GM18858 (cell line): Measurements from ENCODE around the gene HS1BP3.

Experiments
- ATAC-seq: cut with Tn5 transposase; IDR thresholded peaks from one replicate; pipeline ENCODE4 v1.9.1; 2021; ENCODE audit not compliant: unreplicated experiment

HS1BP3 gene

GRCh38 chr2:20647211-20647610, 3.7 kb downstream of the HS1BP3 start:
- ATAC-seq = no peak

GRCh38 chr2:20646446-20646845, 4.5 kb downstream of the HS1BP3 start:
- ATAC-seq = no peak

- ATAC-seq = no peak
Observed at GRCh38 chr2:20645761-20646160, 5.1 kb downstream of the HS1BP3 start.

- ATAC-seq = no peak
Observed at GRCh38 chr2:20645301-20645701, 5.6 kb downstream of the HS1BP3 start.

GRCh38 chr2:20643826-20644225, 7.1 kb downstream of the HS1BP3 start:
- ATAC-seq = no peak

GRCh38 chr2:20643060-20643459, 7.8 kb downstream of the HS1BP3 start:
- no peak for ATAC-seq

GRCh38 chr2:20642055-20642971, 8.6 kb downstream of the HS1BP3 start:
- peak; percentile 98 for ATAC-seq

- no peak for ATAC-seq
Observed at GRCh38 chr2:20641123-20641985, 9.5 kb downstream of the HS1BP3 start.

- no peak for ATAC-seq
Observed at GRCh38 chr2:20640411-20641122, 10.3 kb downstream of the HS1BP3 start.

GRCh38 chr2:20638646-20639430, 12.1 kb downstream of the HS1BP3 start:
- ATAC-seq = no peak

- no peak for ATAC-seq
Observed at GRCh38 chr2:20638014-20638413, 12.9 kb downstream of the HS1BP3 start.

- ATAC-seq = no peak
Observed at GRCh38 chr2:20637147-20637546, 13.8 kb downstream of the HS1BP3 start.

- ATAC-seq = peak; percentile 69
Observed at GRCh38 chr2:20635675-20636584, 15.0 kb downstream of the HS1BP3 start.

GRCh38 chr2:20635113-20635510, 15.8 kb downstream of the HS1BP3 start:
- ATAC-seq = no peak

- ATAC-seq = no peak
Observed at GRCh38 chr2:20634507-20635112, 16.3 kb downstream of the HS1BP3 start.

- ATAC-seq = no peak
Observed at GRCh38 chr2:20633794-20634506, 16.9 kb downstream of the HS1BP3 start.

- no peak for ATAC-seq
Observed at GRCh38 chr2:20633001-20633400, 17.9 kb downstream of the HS1BP3 start.

GRCh38 chr2:20632446-20632990, 18.4 kb downstream of the HS1BP3 start:
- ATAC-seq = no peak
